ENCODE results near the gene DGKH.
"Not testable (repeated sequence)": the region's sequence is repeated elsewhere in the genome, so short reads cannot be mapped to it uniquely, and the experiment has no call there.

Gene DGKH

DNA sequence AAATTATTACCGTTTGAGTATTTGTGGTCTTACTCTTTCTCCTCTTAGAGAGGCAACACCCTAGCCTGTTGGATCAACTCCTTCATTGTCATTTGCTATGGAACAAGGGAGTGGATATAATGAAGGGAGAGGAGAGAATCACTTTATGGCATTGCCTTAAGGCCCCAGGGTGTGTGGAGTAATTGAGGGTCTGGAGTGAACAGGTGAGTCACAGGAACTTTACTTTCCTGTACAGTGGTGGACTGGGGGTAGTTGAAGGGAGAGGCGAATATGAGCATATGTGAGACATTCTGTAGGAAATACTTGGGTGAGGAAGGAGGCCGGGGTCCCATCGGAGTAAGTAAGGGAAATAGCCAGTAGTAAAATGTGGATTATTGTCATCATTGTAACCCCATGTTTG, 17.0 kb downstream of the DGKH start:
- DNase-seq (ENCODE audit: low spot score) (no peak), ATAC-seq (ENCODE audit: low read depth) (no peak)
- Histone ChIP-seq H3K36me3 (ENCODE audit: low read depth) (peaks cover 29% of the 10 kb centered on the region), H3K4me1 (ENCODE audit: insufficient read depth, poor library complexity, severe bottlenecking) (peaks cover 8% of the 10 kb centered on the region), H3K27me3 (ENCODE audit: insufficient read depth, poor library complexity, severe bottlenecking) (no peaks in the 10 kb centered on the region), H3K27ac (ENCODE audit: poor library complexity, severe bottlenecking) (no peak overlapping the region), H3K4me3 (ENCODE audit: severe bottlenecking) (no peak overlapping the region), H3K9me3 (ENCODE audit: severe bottlenecking) (no peaks in the 10 kb centered on the region)
- TF ChIP-seq, protein P1, sequence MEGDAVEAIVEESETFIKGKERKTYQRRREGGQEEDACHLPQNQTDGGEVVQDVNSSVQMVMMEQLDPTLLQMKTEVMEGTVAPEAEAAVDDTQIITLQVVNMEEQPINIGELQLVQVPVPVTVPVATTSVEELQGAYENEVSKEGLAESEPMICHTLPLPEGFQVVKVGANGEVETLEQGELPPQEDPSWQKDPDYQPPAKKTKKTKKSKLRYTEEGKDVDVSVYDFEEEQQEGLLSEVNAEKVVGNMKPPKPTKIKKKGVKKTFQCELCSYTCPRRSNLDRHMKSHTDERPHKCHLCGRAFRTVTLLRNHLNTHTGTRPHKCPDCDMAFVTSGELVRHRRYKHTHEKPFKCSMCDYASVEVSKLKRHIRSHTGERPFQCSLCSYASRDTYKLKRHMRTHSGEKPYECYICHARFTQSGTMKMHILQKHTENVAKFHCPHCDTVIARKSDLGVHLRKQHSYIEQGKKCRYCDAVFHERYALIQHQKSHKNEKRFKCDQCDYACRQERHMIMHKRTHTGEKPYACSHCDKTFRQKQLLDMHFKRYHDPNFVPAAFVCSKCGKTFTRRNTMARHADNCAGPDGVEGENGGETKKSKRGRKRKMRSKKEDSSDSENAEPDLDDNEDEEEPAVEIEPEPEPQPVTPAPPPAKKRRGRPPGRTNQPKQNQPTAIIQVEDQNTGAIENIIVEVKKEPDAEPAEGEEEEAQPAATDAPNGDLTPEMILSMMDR (IDR thresholded peaks at IDR 0.05; ENCODE audit: poor library complexity, severe bottlenecking), result no peak

DNA sequence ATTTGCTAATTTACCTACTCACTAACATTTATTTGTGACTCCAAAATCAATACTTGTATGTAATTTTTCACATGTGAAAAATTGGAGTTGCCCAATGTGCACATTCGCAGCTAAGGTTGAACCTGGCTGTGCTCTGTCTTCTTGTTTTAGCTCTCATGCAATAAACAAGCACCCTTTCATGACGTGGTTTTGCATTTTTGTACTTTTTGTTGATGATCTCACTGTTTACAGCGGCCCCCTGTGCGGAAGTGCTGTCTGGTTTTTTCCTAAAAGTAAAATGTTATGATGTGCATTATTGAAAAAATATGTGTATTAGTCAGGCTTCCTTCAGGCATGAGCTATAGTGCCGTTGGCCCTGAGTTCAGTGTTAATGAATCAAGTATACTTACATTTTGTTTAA, 18.1 kb downstream of the DGKH start:
- Histone ChIP-seq H3K9me3 (ENCODE audit: severe bottlenecking) (no peaks in the 10 kb centered on the region), H3K36me3 (ENCODE audit: low read depth) (peaks cover 27% of the 10 kb centered on the region), H3K4me3 (ENCODE audit: severe bottlenecking) (no peak overlapping the region), H3K27ac (ENCODE audit: poor library complexity, severe bottlenecking) (no peak overlapping the region), H3K4me1 (ENCODE audit: insufficient read depth, poor library complexity, severe bottlenecking) (peaks cover 6% of the 10 kb centered on the region), H3K27me3 (ENCODE audit: insufficient read depth, poor library complexity, severe bottlenecking) (no peaks in the 10 kb centered on the region)
- no peak for ATAC-seq (ENCODE audit: low read depth)
- TF ChIP-seq, protein P1 (IDR thresholded peaks at IDR 0.05; ENCODE audit: poor library complexity, severe bottlenecking), result no peak
- DNase-seq (ENCODE audit: low spot score), result no peak

DNA sequence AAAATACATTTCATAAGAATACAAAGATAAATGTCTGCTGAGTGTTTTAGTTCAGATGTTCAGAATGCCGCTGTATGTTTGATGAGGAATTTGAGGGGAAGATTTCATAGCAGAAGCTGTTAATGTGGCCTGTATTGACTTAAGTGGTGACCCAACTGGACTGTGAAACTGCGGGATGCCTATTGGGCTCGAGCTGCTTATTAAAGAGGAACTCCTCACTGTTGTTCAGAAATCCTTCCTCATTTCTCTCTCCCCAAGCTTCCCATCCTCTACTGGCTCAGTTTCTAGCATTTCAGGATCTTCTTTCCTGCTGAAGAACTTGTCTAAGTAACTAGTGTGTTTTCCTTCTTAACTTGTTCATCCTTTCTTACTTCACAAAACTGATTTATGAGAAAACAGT, 20.4 kb downstream of the DGKH start:
- no peak for DNase-seq (ENCODE audit: low spot score)
- H3K4me3 ChIP-seq (ENCODE audit: severe bottlenecking), result no peak overlapping the region
- H3K27ac ChIP-seq (ENCODE audit: poor library complexity, severe bottlenecking), result no peak overlapping the region
- H3K4me1 ChIP-seq (ENCODE audit: insufficient read depth, poor library complexity, severe bottlenecking), result no peaks in the 10 kb centered on the region
- ATAC-seq (ENCODE audit: low read depth), result no peak
- peaks cover 34% of the 10 kb centered on the region for H3K36me3 ChIP-seq (ENCODE audit: low read depth)
- H3K9me3 ChIP-seq (ENCODE audit: severe bottlenecking), result no peaks in the 10 kb centered on the region
- TF ChIP-seq, protein P1 (IDR thresholded peaks at IDR 0.05; ENCODE audit: poor library complexity, severe bottlenecking), result no peak
- H3K27me3 ChIP-seq (ENCODE audit: insufficient read depth, poor library complexity, severe bottlenecking), result no peaks in the 10 kb centered on the region

DNA sequence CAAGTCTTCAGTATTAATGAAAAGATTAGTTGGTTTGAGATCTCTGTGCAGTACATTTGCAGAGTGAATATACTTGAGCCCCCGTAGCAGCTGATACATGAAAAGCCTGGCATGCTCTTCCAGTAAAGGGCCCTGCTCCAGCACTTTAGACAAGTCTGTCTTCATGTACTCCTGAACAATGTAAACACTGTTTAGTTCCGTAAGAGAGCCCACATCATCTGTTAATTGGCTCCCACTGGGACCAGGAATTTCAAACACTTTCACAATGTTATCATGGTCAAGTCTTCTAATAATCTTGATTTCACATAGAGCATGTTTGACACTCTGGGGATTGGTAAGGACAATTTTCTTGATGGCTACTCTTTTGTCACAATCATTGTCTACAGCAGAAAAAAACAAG, 22.2 kb downstream of the DGKH start:
- not testable (repeated sequence) for H3K27ac ChIP-seq (ENCODE audit: poor library complexity, severe bottlenecking); ATAC-seq (ENCODE audit: low read depth); H3K4me1 ChIP-seq (ENCODE audit: insufficient read depth, poor library complexity, severe bottlenecking); DNase-seq (ENCODE audit: low spot score); H3K4me3 ChIP-seq (ENCODE audit: severe bottlenecking); H3K9me3 ChIP-seq (ENCODE audit: severe bottlenecking); H3K27me3 ChIP-seq (ENCODE audit: insufficient read depth, poor library complexity, severe bottlenecking)
- H3K36me3 ChIP-seq (ENCODE audit: low read depth), result peaks cover 41% of the 10 kb centered on the region

DNA sequence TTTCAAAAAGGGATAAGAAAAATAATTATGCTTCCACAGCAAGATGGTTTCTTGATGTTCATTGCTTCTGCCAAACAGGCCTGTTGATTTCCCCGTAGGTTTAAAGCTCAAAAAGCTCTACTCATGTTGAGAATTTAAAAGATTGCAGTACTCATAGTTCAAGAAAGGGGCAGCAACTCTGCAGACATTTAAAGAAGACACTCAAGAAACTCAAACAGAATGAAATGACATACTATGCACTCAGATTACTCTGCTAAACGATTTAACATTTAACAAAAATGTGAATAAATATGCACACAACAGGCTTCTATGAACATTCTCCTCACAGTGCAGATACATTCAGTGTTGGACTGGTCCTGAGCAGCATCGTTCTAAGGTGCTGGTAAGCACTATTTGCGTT, 22.7 kb downstream of the DGKH start:
- not testable (repeated sequence) for DNase-seq (ENCODE audit: low spot score); H3K27ac ChIP-seq (ENCODE audit: poor library complexity, severe bottlenecking); H3K9me3 ChIP-seq (ENCODE audit: severe bottlenecking); H3K4me3 ChIP-seq (ENCODE audit: severe bottlenecking); H3K27me3 ChIP-seq (ENCODE audit: insufficient read depth, poor library complexity, severe bottlenecking); ATAC-seq (ENCODE audit: low read depth)
- peaks cover 15% of the 10 kb centered on the region for H3K4me1 ChIP-seq (ENCODE audit: insufficient read depth, poor library complexity, severe bottlenecking)
- H3K36me3 ChIP-seq (ENCODE audit: low read depth), result peaks cover 36% of the 10 kb centered on the region

DNA sequence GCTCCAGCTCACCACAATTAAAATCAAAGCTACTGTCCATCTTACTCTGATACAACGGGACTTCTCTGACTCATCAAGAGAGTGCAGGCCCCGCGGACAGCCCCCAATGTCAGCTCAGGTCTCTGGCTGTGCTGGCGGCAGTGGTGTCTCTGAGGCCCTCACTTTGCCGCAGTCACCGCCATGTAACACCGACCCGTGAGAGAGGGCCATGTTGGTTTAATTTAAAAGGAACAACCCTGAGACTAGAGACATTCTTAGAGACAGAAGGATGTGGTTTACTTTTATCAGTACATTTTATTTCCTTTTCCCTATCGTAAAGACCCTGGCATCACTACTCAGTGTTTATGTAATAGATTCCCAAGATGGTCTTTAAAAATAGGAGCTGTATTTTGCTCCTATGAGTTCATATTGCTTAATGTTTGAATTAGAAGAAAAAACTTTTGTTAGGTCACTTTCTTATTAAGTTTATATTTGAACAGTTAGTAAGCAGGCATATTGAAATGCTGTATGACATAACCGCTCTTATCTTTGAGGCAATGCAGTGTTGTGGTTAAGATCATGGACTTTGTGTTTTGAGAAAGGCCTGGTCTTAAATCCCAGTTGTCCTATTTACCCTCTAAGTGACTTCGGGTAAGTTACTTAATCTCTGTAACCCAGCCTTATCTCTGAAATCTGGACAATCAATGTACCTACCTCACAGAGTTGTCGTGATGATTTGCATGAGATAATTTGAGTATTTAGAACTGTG, 23.4 kb downstream of the DGKH start:
- Histone ChIP-seq H3K9me3 (ENCODE audit: severe bottlenecking) (no peaks in the 10 kb centered on the region), H3K4me3 (ENCODE audit: severe bottlenecking) (no peak overlapping the region), H3K27ac (ENCODE audit: poor library complexity, severe bottlenecking) (no peak overlapping the region), H3K4me1 (ENCODE audit: insufficient read depth, poor library complexity, severe bottlenecking) (peaks cover 17% of the 10 kb centered on the region), H3K27me3 (ENCODE audit: insufficient read depth, poor library complexity, severe bottlenecking) (no peaks in the 10 kb centered on the region), H3K36me3 (ENCODE audit: low read depth) (peaks cover 29% of the 10 kb centered on the region)
- ATAC-seq (ENCODE audit: low read depth), result no peak
- TF ChIP-seq, protein P1 (IDR thresholded peaks at IDR 0.05; ENCODE audit: poor library complexity, severe bottlenecking), result no peak
- no peak for DNase-seq (ENCODE audit: low spot score)

Measured in RWPE2 (cell line).